Endothelial cell of umbilical vein (primary cell): ENCODE measurements around the gene LRRC28. TPM values are rescaled to one million over a fixed set of nuclear protein-coding genes. Genes with fewer than 3 reads are reported as not detected.

Source experiments
- BruUV-seq: library from RNA; stranded (reverse); fragments of 400-500 nt; replicated peaks from 2 replicates; lab custom pipeline; 2021; lab: Mats Ljungman, UMichigan
- CTCF ChIA-PET: fragments of 300-600, 350-600 bp; sonication (Branson Sonifier 250); formaldehyde crosslinking; loops from one replicate; lab custom pipeline; 2021; ENCODE audit warnings: antibody characterized with exemption, inconsistent platforms; lab: Charles Lee
- POLR2A ChIA-PET: fragments of 300-600, 350-600 bp; sonication (Branson Sonifier 250); formaldehyde crosslinking; loops from one replicate; lab custom pipeline; 2021; ENCODE audit warnings: antibody characterized with exemption, inconsistent platforms; lab: Charles Lee
- DNase-seq: peaks from one replicate; pipeline ENCODE4 v3.0.0-alpha.2; 2011; ENCODE audit warnings: low read depth, low spot score
- FAIRE-seq: peaks from 2 replicates; lab custom pipeline; 2011; peaks lifted over from hg19 to GRCh38; lab: Jason Lieb, UNC
- H2AFZ ChIP-seq: 2 replicates; pipeline ENCODE4 v1.6.0; 2012; ENCODE audit warnings: low read depth, low read length, control low read depth, inconsistent platforms
- H3K27ac ChIP-seq: 2 replicates; pipeline ENCODE4 v1.5.1; 2011; ENCODE audit warnings: low read depth, mild to moderate bottlenecking, control low read depth, low read length, moderate library complexity; ENCODE audit not compliant: insufficient read depth
- H3K27me3 ChIP-seq, 2 experiments: 2 replicates each; pipeline versions ENCODE4 v1.6.0 to v1.6.1; 2011; ENCODE audit warnings: low read length in 2 of 2, mixed read lengths in 1 of 2; ENCODE audit not compliant: control insufficient read depth in 2 of 2, insufficient read depth in 2 of 2
- H3K36me3 ChIP-seq, 2 experiments: 2 replicates in 1 of 2; 3 replicates in 1 of 2; pipeline ENCODE4 v1.5.1; 2011; ENCODE audit warnings: low read length in 2 of 2, mild to moderate bottlenecking in 1 of 2, moderate library complexity in 1 of 2; ENCODE audit not compliant: control insufficient read depth in 2 of 2, insufficient read depth in 2 of 2; ENCODE audit errors: extremely low read depth in 1 of 2
- H3K4me1 ChIP-seq: 3 replicates; pipeline ENCODE4 v1.5.1; 2011; ENCODE audit warnings: mild to moderate bottlenecking, low read length; ENCODE audit not compliant: control insufficient read depth, insufficient read depth; ENCODE audit errors: extremely low read depth
- H3K4me2 ChIP-seq: 2 replicates; pipeline ENCODE4 v1.6.1; 2011; ENCODE audit warnings: low read length, control low read depth, mixed read lengths; ENCODE audit not compliant: insufficient read depth
- H3K4me3 ChIP-seq, 3 experiments: fragments of 200-600 bp in 1 of 3; sonication (generic), shearing (Covaris generic) in 1 of 3; replicated peaks in 1 of 3; 2 replicates each; pipeline ENCODE4 v1.5.1; 2011 to 2016; ENCODE audit warnings: control low read depth in 3 of 3, low read length in 3 of 3, mild to moderate bottlenecking in 2 of 3, inconsistent platforms in 1 of 3, low read depth in 1 of 3, moderate library complexity in 1 of 3; ENCODE audit not compliant: insufficient read depth in 1 of 3
- H3K79me2 ChIP-seq: 2 replicates; pipeline ENCODE4 v1.6.0; 2012; ENCODE audit warnings: low read length, inconsistent platforms; ENCODE audit not compliant: control insufficient read depth, insufficient read depth
- H3K9ac ChIP-seq: replicated peaks from 2 replicates; pipeline ENCODE3; 2011; ENCODE audit warnings: low read length, control low read depth; ENCODE audit not compliant: insufficient read depth; ENCODE audit errors: extremely low read depth
- H3K9me1 ChIP-seq: replicated peaks from 3 replicates; pipeline ENCODE4 v1.6.0; 2011; ENCODE audit warnings: mild to moderate bottlenecking, low read length; ENCODE audit not compliant: control insufficient read depth, insufficient read depth; ENCODE audit errors: extremely low read depth
- H3K9me3 ChIP-seq: replicated peaks from 2 replicates; pipeline ENCODE4 v1.5.1; 2012; ENCODE audit warnings: low read length, inconsistent platforms; ENCODE audit not compliant: control insufficient read depth, insufficient read depth
- H4K20me1 ChIP-seq: replicated peaks from 2 replicates; pipeline ENCODE3; 2011; ENCODE audit warnings: mild to moderate bottlenecking, low read length; ENCODE audit not compliant: control insufficient read depth, insufficient read depth; ENCODE audit errors: extremely low read depth
- EZH2 ChIP-seq: IDR thresholded peaks from 2 replicates; pipeline ENCODE4 v1.6.1; 2012; ENCODE audit warnings: borderline replicate concordance, low read depth, mild to moderate bottlenecking, moderate library complexity, low read length, inconsistent platforms; ENCODE audit not compliant: severe bottlenecking
- FOS ChIP-seq: IDR thresholded peaks from 2 replicates; pipeline ENCODE4 v1.6.1; 2011; ENCODE audit warnings: mild to moderate bottlenecking, low read length, moderate library complexity, borderline replicate concordance; ENCODE audit not compliant: insufficient read depth
- GATA2 ChIP-seq: IDR thresholded peaks from 2 replicates; pipeline ENCODE4 v1.7.0; 2011; ENCODE audit warnings: low read depth, mild to moderate bottlenecking, moderate library complexity, mixed read lengths, low read length; ENCODE audit not compliant: insufficient read length, insufficient read depth
- JUN ChIP-seq: IDR thresholded peaks from 2 replicates; pipeline ENCODE4 v1.6.1; 2011; ENCODE audit warnings: borderline replicate concordance, low read depth; ENCODE audit not compliant: insufficient read length, insufficient read depth
- MAX ChIP-seq: IDR thresholded peaks from 2 replicates; pipeline ENCODE4 v1.6.1; 2011; ENCODE audit not compliant: insufficient read depth, insufficient read length
- MYC ChIP-seq: IDR thresholded peaks from one replicate; pipeline ENCODE4 v1.6.1; 2011; ENCODE audit warnings: mild to moderate bottlenecking, low read depth, low read length
- POLR2A ChIP-seq: IDR thresholded peaks from 2 replicates; pipeline ENCODE4 v1.6.1; 2012; ENCODE audit warnings: low read depth, mild to moderate bottlenecking, control low read depth, low read length
- POLR2AphosphoS5 ChIP-seq: IDR thresholded peaks from 2 replicates; pipeline ENCODE4 v1.6.1; 2012; ENCODE audit warnings: low read depth, mild to moderate bottlenecking, control low read depth, low read length, moderate library complexity; ENCODE audit not compliant: insufficient read depth
- dilution Hi-C: fragments of 300-500 bp; cut with MboI; formaldehyde crosslinking; loops from one replicate; pipeline ENCODE4 v1.15.0; 2019; ENCODE audit warnings: low sequenced_read_pairs; ENCODE audit not compliant: extremely low pct_ligation_motif_present
- intact Hi-C: fragments of 100-400 bp; cut with micrococcal nuclease; formaldehyde crosslinking; loops from one replicate; pipeline ENCODE4 v1.10.0; 2022
- polyA plus RNA-seq, 4 experiments: library from polyadenylated mRNA; depleted of rRNA in 3 of 4; stranded (reverse) in 3 of 4; unstranded in 1 of 4; fragments of >200 nt; gene quantifications; 2 replicates each; pipeline versions ENCODE4 v1.2.1 to v1.2.3, GENCODE V29; 2011 to 2012; ENCODE audit warnings: missing spikeins in 1 of 4
- total RNA-seq: library from RNA; stranded (reverse); gene quantifications from 2 replicates; pipeline ENCODE4 v1.2.3, GENCODE V29; 2021

Gene LRRC28
- total and polyA plus RNA-seq, 2 donors (not counting 3 experiments of a cell fraction or from before 2014, with no cell fraction given): 19.6 to 26.7 TPM

GRCh38 chr15:99436542-99437314 is 185.4 kb downstream of the LRRC28 start:
- H4K20me1 ChIP-seq: no peaks in the 10 kb centered on the region
- no peak overlapping the region for H3K4me2 ChIP-seq
- no TSS peak for BruUV-seq
- H3K9me1 ChIP-seq: no peaks in the 10 kb centered on the region
- H3K79me2 ChIP-seq: no peaks in the 10 kb centered on the region
- FAIRE-seq (no peak), DNase-seq (no peak)
- POLR2A ChIA-PET: no interaction called here
- H3K36me3 ChIP-seq: no peaks in the 10 kb centered on the region
- no peak overlapping the region for H3K27ac ChIP-seq
- CTCF ChIA-PET: interaction anchor here (0.9 to 1.2 kb wide), 2 partner anchors 11 to 27 kb away, joined by 3 read pairs; no protein-coding TSS in a partner anchor
- no peak overlapping the region for H3K4me3 ChIP-seq
- intact Hi-C loops (no loop called here), dilution Hi-C loops (no loop called here)
- H3K9ac ChIP-seq: no peak overlapping the region
- H3K4me1 ChIP-seq: peaks cover 9% of the 10 kb centered on the region
- H3K9me3 ChIP-seq: no peaks in the 10 kb centered on the region
- H3K27me3 ChIP-seq: no peaks in the 10 kb centered on the region
- H2AFZ ChIP-seq: no peak overlapping the region
- no peak for TF ChIP-seq MYC
- TF ChIP-seq POLR2AphosphoS5: no peak
- TF ChIP-seq GATA2: no peak
- no peak for TF ChIP-seq EZH2
- TF ChIP-seq POLR2A: no peak
- TF ChIP-seq FOS: no peak
- TF ChIP-seq MAX: no peak
- TF ChIP-seq JUN: no peak
